ENCODE data around the gene OLFML3.

DNA sequence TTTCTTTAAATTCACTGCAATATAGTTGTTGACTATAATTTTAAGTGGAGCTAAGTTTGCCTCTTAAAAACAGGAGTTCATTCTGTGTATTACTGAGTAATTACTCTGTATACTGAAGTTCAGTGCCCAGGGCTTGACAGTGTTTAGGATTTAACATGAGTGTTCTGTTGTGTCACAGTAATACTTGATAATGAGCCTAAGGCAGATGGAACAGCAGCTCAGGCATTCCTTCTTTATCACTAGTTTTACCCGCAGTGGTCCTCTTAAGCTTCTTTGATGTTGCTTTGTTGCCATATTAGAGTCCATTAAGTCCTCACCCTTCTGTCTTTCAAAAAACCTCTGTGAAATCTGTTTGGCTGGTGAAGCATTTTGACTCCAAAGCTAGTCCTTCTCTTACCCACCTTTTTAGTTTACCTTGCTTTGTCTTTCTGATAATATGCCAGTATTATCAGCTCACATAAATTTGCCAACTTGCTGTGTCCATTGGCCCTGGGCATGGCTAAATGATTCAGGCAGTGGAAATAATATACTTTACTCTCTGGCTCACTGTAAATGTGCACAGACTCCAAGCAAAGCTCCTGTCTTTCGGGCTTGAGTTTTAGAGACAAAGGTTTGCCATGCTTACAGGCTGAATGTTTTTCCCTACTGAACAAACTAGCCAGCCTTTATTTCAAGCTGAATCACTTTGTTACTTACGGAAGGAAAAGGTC is 32.4 kb upstream of the OLFML3 start:
- TF ChIP-seq, protein P1, sequence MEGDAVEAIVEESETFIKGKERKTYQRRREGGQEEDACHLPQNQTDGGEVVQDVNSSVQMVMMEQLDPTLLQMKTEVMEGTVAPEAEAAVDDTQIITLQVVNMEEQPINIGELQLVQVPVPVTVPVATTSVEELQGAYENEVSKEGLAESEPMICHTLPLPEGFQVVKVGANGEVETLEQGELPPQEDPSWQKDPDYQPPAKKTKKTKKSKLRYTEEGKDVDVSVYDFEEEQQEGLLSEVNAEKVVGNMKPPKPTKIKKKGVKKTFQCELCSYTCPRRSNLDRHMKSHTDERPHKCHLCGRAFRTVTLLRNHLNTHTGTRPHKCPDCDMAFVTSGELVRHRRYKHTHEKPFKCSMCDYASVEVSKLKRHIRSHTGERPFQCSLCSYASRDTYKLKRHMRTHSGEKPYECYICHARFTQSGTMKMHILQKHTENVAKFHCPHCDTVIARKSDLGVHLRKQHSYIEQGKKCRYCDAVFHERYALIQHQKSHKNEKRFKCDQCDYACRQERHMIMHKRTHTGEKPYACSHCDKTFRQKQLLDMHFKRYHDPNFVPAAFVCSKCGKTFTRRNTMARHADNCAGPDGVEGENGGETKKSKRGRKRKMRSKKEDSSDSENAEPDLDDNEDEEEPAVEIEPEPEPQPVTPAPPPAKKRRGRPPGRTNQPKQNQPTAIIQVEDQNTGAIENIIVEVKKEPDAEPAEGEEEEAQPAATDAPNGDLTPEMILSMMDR (conservative IDR thresholded peaks at IDR 0.05; ENCODE audit: low read depth, low read length): no peak
- TF ChIP-seq EZH2 (IDR thresholded peaks at IDR 0.05; ENCODE audit: low read length, unreplicated experiment): no peak

Measured in PC-3 (cell line).